Right cardiac atrium (tissue), 5 donors: ENCODE measurements around the gene SLC37A2. TPM values are rescaled to one million over a fixed set of nuclear protein-coding genes. Genes with fewer than 3 reads are reported as not detected.
"Not testable (repeated sequence)": the region's sequence is repeated elsewhere in the genome, so short reads cannot be mapped to it uniquely, and the experiment has no call there.

Source experiments
- ATAC-seq, 2 donors: fragments of 200-7000 bp; cut with Tn5 transposase; one replicate each; pipeline versions ENCODE4 v1.8.0 to v1.9.1; 2020; ENCODE audit warnings: moderate library complexity in 2 of 2, mild to moderate bottlenecking in 1 of 2
- DNase-seq, 3 donors: peaks; one replicate each; pipeline ENCODE4 v3.0.0-alpha.2; 2020
- H3K27ac ChIP-seq: one replicate; pipeline ENCODE4 v1.5.1; 2013; ENCODE audit warnings: mild to moderate bottlenecking, low read length, control low read depth, moderate library complexity
- H3K27me3 ChIP-seq: one replicate; pipeline ENCODE4 v1.6.1; 2013; ENCODE audit not compliant: control insufficient read depth, insufficient read depth
- H3K4me1 ChIP-seq: one replicate; pipeline ENCODE4 v1.6.1; 2013; ENCODE audit warnings: low read length; ENCODE audit not compliant: control insufficient read depth, insufficient read depth
- H3K4me3 ChIP-seq: one replicate; pipeline ENCODE4 v1.5.1; 2013; ENCODE audit warnings: low read length, control low read depth
- H3K9me3 ChIP-seq: one replicate; pipeline ENCODE4 v1.6.1; 2013; ENCODE audit warnings: low read length; ENCODE audit not compliant: control insufficient read depth
- WGBS: extraction: QIAGEN DNeasy Blood & Tissue Kit; methylation state at CpG from one replicate; pipeline ENCODE4 v1.1.7; 2013; 5-methylcytosine and 5-hydroxymethylcytosine counted together
- intact Hi-C, 4 donors: fragments of 100-400 bp; cut with DNase I; formaldehyde crosslinking; loops; one replicate each; pipeline versions ENCODE4 v1.11.0 to v1.14.0; 2022 to 2023
- long read RNA-seq, 4 donors: library from polyadenylated mRNA; unstranded; transcript quantifications; one replicate each; pipeline ENCODE4 v2.0.0, GENCODE V29; 2020 to 2021
- polyA plus RNA-seq: library from polyadenylated mRNA; stranded (reverse); fragments of 200-250 nt; gene quantifications from one replicate; pipeline ENCODE4 v1.2.3, GENCODE V29; 2013
- total RNA-seq, 4 donors: library from RNA; stranded (reverse); fragmentation: NEBNext Ultra II Directional; extraction: Animal tissue kit (Norgen Biotek cat#: 25700); gene quantifications; one replicate each; pipeline ENCODE4 v1.2.1, GENCODE V29; 2021
- donor health status: healthy with polysubstance abuse.
- donor health status: DM: no; HTN: yes; CAD: no.
- donor health status: DM: no; HTN: no; CAD: no.
- donor health status: DM: no; HTN: yes; CAD: no; lungs with severe emphysema.
- donor health status: DM: yes; HTN: yes; CAD: no.

The SLC37A2 gene
- total RNA-seq (1 to 10 TPM; 2.9 to 4.6 (median 4.3) TPM), polyA plus RNA-seq (0.97 TPM)
- long read RNA-seq, donor 1, partial matches to known transcripts, result 3 of 4 reads
- long read RNA-seq, donor 1, other reads (novel, unspliced or antisense), result 1 of 4 reads
- long read RNA-seq, donor 2, partial matches to known transcripts, result 1 of 2 reads
- long read RNA-seq, donor 2, other reads (novel, unspliced or antisense), result 0 of 2 reads
- long read RNA-seq, donor 3, partial matches to known transcripts, result 0 of 5 reads
- long read RNA-seq, donor 3, other reads (novel, unspliced or antisense), result 4 of 5 reads
- long read RNA-seq, donor 4, partial matches to known transcripts, result 1 of 1 reads
- long read RNA-seq, donor 4, other reads (novel, unspliced or antisense), result 0 of 1 reads

DNA sequence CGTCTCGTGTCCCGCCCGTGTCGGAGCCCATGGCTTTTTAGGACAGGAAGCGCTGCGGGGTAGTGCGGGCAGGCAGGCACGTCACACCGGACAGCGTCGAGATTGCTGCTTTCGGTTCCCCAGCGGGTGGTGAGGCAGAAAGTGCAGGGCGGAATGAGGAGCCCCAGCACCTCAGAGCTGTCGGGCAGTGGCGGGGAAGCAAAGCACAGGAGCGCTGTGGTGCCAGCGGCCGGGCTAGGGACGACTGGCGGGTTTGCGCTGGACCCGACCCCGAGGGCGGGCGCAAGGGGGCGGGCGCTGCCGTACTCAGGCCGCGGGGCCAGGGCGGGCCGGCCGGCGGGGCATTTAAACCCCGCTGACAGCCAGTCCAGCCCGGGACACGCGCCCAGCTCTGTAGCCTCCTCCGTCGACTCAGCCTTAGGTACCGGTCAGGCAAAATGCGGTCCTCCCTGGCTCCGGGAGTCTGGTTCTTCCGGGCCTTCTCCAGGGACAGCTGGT lies at the start of gene SLC37A2:
Gene SLC37A2 (plus strand): TSS at position 375 of the 498 bp plus-strand sequence. CDS start 63 bp downstream, at position 438.
- H3K9me3 ChIP-seq, result no peaks in the 10 kb centered on the region
- intact Hi-C loops, result no loop called here
- under 1% methylated on average over 46 of the region's 46 CpGs for WGBS
- DNase-seq, result peak; percentile 79 to 90 (median 90)
- H3K27ac ChIP-seq, result no peak within 1 kb of the TSS
- no peaks in the 10 kb centered on the region for H3K27me3 ChIP-seq
- peak; percentile 95 for ATAC-seq
- H3K4me3 ChIP-seq, result peak within 1 kb of the TSS; percentile 60
- H3K4me1 ChIP-seq, result no peaks in the 10 kb centered on the region

- Histone ChIP-seq H3K9me3 (no peaks in the 10 kb centered on the region), H3K27me3 (no peaks in the 10 kb centered on the region), H3K4me1 (no peaks in the 10 kb centered on the region), H3K27ac (no peak overlapping the region), H3K4me3 (no peak overlapping the region)
- intact Hi-C loops, result no loop called here
- ATAC-seq, result no peak
- DNase-seq, result no peak
Measured at GRCh38 chr11:125016413-125016812, 46.7 kb upstream of the SLC37A2 start.

- H3K4me3 ChIP-seq, result no peak overlapping the region
- no peak for ATAC-seq
- H3K27me3 ChIP-seq, result no peaks in the 10 kb centered on the region
- H3K4me1 ChIP-seq, result no peaks in the 10 kb centered on the region
- intact Hi-C loops, result no loop called here
- H3K27ac ChIP-seq, result no peak overlapping the region
- WGBS, result 81% methylated on average over 2 of the region's 2 CpGs
- DNase-seq, result no peak
- no peaks in the 10 kb centered on the region for H3K9me3 ChIP-seq
Measured at GRCh38 chr11:125020342-125020741, 42.8 kb upstream of the SLC37A2 start.

- H3K4me3 ChIP-seq, result no peak overlapping the region
- no peaks in the 10 kb centered on the region for H3K27me3 ChIP-seq
- H3K9me3 ChIP-seq, result no peaks in the 10 kb centered on the region
- no peaks in the 10 kb centered on the region for H3K4me1 ChIP-seq
- no peak overlapping the region for H3K27ac ChIP-seq
- ATAC-seq (no peak), DNase-seq (no peak)
- intact Hi-C loops, result no loop called here
Measured at GRCh38 chr11:125022551-125022950, 40.6 kb upstream of the SLC37A2 start.

- Histone ChIP-seq H3K9me3 (no peaks in the 10 kb centered on the region), H3K27me3 (no peaks in the 10 kb centered on the region), H3K4me1 (no peaks in the 10 kb centered on the region), H3K27ac (no peak overlapping the region), H3K4me3 (no peak overlapping the region)
- WGBS, result 94% methylated on average over 2 of the region's 2 CpGs
- intact Hi-C loops, result no loop called here
- no peak for DNase-seq
- ATAC-seq, result no peak
Measured at GRCh38 chr11:125025968-125026367, 37.1 kb upstream of the SLC37A2 start.

- H3K27me3 ChIP-seq, H3K27ac ChIP-seq, intact Hi-C loops, H3K9me3 ChIP-seq, ATAC-seq, H3K4me1 ChIP-seq, DNase-seq, H3K4me3 ChIP-seq: not testable (repeated sequence)
- 81% methylated on average over 1 of the region's 1 CpG for WGBS
Measured at GRCh38 chr11:125029431-125029830, 33.7 kb upstream of the SLC37A2 start.

- intact Hi-C loops, result no loop called here
- DNase-seq (no peak), ATAC-seq (no peak)
- H3K4me3 ChIP-seq, result no peak overlapping the region
- WGBS, result 60% methylated on average over 1 of the region's 1 CpG
- H3K4me1 ChIP-seq, result no peaks in the 10 kb centered on the region
- no peaks in the 10 kb centered on the region for H3K9me3 ChIP-seq
- no peak overlapping the region for H3K27ac ChIP-seq
- H3K27me3 ChIP-seq, result no peaks in the 10 kb centered on the region
Measured at GRCh38 chr11:125036933-125037332, 26.2 kb upstream of the SLC37A2 start.

GRCh38 chr11:125049164-125049792 lies 13.8 kb upstream of the SLC37A2 start:
- DNase-seq (no peak), ATAC-seq (no peak)
- no peak overlapping the region for H3K27ac ChIP-seq
- H3K4me1 ChIP-seq, result no peaks in the 10 kb centered on the region
- H3K27me3 ChIP-seq, result no peaks in the 10 kb centered on the region
- H3K9me3 ChIP-seq, result no peaks in the 10 kb centered on the region
- intact Hi-C loops, result no loop called here
- 94% methylated on average over 4 of the region's 4 CpGs for WGBS
- H3K4me3 ChIP-seq, result no peak overlapping the region

- H3K9me3 ChIP-seq, result no peaks in the 10 kb centered on the region
- no peak overlapping the region for H3K27ac ChIP-seq
- H3K4me1 ChIP-seq, result no peaks in the 10 kb centered on the region
- H3K4me3 ChIP-seq, result no peak overlapping the region
- DNase-seq (no peak), ATAC-seq (no peak)
- no peaks in the 10 kb centered on the region for H3K27me3 ChIP-seq
- intact Hi-C loops, result no loop called here
Measured at GRCh38 chr11:125052047-125052446, 11.1 kb upstream of the SLC37A2 start.

DNA sequence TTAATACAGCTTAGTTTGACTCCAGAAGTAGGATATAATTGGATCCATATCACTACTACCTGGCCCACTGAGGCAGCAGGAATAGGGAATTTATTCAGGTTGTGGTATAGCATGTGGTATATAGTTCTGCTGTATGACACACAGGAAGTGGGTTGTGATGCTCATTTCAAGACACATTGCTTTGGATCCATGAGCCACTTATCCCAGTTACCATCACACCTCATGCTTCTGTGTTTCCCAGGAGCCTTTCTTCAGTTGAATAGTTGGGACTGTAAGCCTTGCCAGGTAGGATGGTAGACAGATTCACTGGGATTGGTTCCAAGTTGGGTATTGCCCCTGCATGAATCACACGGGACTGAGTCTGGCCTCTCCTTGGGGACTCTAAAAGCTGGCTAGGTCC lies 9.9 kb upstream of the SLC37A2 start:
- DNase-seq (no peak), ATAC-seq (no peak)
- Histone ChIP-seq H3K9me3 (no peaks in the 10 kb centered on the region), H3K27me3 (no peaks in the 10 kb centered on the region), H3K27ac (no peak overlapping the region), H3K4me1 (no peaks in the 10 kb centered on the region), H3K4me3 (no peak overlapping the region)
- WGBS, result 90% methylated on average over 1 of the region's 1 CpG
- intact Hi-C loops, result no loop called here

DNA sequence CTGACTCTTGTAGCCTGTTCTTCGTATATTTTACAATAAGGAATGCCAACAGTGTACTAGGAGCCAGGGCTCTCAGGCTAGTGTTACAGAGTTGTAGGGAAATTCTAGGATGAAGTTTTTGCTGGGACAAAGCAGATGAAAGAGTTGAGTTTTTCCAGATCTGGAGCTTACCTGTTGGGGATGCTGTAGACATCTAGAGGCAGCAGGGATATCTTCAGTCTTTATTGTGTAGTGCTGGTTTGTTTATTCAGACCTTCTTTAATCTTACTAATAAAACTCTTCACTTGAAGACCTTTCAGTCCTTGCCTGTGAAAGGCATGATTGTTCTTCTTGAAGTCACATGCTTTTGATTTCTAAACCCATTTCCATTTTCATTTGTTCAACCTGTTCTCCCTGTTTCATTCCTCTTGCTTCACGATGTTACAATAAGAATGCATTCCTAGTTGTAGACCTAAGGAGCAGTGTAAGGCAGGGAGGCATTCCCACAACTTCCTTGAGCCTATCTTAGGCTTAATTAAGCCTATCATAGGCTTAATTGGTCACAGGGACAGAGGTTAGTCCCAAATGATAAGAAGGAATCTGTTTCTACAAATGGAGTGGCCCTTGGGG lies 7.9 kb upstream of the SLC37A2 start:
- no peak overlapping the region for H3K27ac ChIP-seq
- WGBS, result 58% methylated on average over 2 of the region's 2 CpGs
- no peak for ATAC-seq
- no peak for DNase-seq
- H3K27me3 ChIP-seq, result no peaks in the 10 kb centered on the region
- intact Hi-C loops, result no loop called here
- no peaks in the 10 kb centered on the region for H3K9me3 ChIP-seq
- no peak overlapping the region for H3K4me3 ChIP-seq
- no peaks in the 10 kb centered on the region for H3K4me1 ChIP-seq
